WERI-Rb-1 (cell line): ENCODE results near the gene WBP2.

ENCODE experiments used
- DNase-seq: peaks from one replicate; pipeline ENCODE4 v3.0.0-alpha.2; 2020
- H3K27ac ChIP-seq: fragments of 250-450 bp; sonication (Bioruptor Pico); 2 replicates; pipeline ENCODE4 v1.5.1; 2020; ENCODE audit warnings: mild to moderate bottlenecking, moderate library complexity
- H3K27me3 ChIP-seq: fragments of 250-450 bp; sonication (Bioruptor Pico); 2 replicates; pipeline ENCODE4 v1.5.1; 2021; ENCODE audit warnings: mild to moderate bottlenecking, low read depth, moderate library complexity; ENCODE audit not compliant: insufficient read depth, severe bottlenecking
- H3K36me3 ChIP-seq: fragments of 250-450 bp; sonication (Bioruptor Pico); 2 replicates; pipeline ENCODE4 v1.5.1; 2020; ENCODE audit warnings: mild to moderate bottlenecking, moderate library complexity
- H3K4me3 ChIP-seq: 2 replicates; pipeline ENCODE4 v1.5.1; 2011; ENCODE audit warnings: low read depth, mild to moderate bottlenecking, control low read depth, low read length
- H3K9me3 ChIP-seq: fragments of 250-450 bp; sonication (Bioruptor Pico); 2 replicates; pipeline ENCODE4 v1.5.1; 2021; ENCODE audit warnings: mild to moderate bottlenecking, moderate library complexity; ENCODE audit not compliant: severe bottlenecking
- CTCF ChIP-seq: IDR thresholded peaks from 2 replicates; pipeline ENCODE4 v1.5.1; 2011; ENCODE audit warnings: low read depth, mild to moderate bottlenecking, control low read depth, inconsistent platforms, low read length

WBP2 gene

DNA sequence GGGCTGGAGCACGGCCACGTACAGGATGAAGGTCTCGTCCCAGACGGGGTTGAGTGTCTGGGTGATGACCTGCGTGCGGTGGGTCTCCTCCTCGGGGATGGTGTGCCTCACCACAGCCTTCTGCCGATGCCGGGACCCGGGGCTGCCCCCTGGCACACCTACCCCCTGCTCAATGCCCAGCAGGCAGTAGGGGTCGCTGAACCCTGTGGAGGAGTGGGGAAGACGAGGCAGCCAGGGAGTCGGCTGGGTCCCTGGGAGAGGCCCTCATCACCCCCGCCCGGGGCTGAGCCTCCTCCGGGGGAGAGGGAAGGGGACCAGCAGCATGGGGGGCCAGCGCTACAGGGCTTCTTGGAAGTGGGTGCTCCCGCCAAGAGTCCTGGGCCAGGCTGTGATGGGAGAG lies 12.7 kb downstream of the WBP2 start:
- Histone ChIP-seq H3K27me3 (no peaks in the 10 kb centered on the region), H3K36me3 (peaks cover 20% of the 10 kb centered on the region), H3K9me3 (no peaks in the 10 kb centered on the region), H3K27ac (no peak overlapping the region), H3K4me3 (no peak overlapping the region)
- TF ChIP-seq CTCF: no peak
- no peak for DNase-seq

DNA sequence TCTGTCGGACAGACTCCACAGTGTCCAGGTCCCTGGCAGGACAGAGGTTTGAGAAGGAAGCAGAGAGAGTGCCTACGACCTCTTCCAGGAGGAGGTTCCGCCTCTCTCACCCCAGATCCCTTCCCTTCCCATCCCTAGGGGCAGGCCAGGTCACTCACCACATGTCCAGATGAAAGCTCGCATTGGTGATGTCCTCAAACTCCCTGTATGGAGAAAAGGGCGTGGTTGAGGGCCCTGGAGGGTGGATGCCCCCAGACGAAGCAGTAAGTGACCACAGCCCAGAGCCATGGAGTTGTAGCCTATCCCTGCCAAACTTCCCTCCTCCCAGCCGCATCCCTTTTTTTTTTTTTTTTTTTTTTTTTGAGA lies 14.4 kb downstream of the WBP2 start:
- H3K36me3 ChIP-seq: peaks cover 4% of the 10 kb centered on the region
- DNase-seq: peak; percentile 53
- H3K9me3 ChIP-seq: no peaks in the 10 kb centered on the region
- no peak for TF ChIP-seq CTCF
- no peak overlapping the region for H3K27ac ChIP-seq
- H3K4me3 ChIP-seq: no peak overlapping the region
- H3K27me3 ChIP-seq: no peaks in the 10 kb centered on the region

DNA sequence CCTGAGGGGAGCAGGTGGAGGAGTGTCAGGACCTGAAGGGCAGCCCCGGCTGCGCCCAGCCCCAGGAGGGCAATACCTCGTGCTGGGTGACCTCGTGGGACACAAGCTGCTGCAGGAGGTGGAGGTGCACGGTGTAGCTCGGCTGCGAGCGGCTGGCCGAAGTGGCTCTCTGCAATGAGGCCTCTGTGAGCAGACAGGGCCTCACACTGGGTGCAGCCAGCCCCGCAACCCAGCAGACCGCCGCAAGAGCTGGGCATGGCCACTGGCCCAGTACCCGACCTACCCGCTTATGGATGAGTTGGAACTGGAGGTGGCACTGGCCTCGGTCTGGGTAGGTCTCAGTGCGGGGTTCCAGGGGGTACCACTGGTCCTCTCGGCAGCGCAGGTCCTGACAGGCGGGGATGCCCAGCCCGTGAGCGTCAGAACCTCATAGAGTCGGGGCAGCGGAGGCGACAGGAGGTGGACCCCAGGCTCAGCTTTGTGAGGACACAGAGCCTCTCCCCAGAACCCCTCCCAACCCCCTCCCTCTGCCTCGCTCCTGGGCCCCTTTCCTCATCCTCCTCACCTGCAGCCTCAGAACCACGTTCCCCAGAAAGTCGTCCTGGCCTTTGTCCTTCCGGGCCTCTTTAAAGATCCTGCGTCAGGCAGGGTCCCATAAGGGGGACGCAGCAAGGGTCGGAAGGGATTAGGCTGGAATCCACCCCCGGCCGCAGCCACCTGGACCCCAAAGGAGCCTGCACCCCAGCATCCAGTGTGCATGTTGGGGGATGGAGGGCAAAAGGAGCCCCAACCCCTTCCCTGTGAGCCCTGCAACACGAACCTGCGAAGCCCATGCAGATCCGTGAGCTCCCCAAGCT lies 15.0 kb downstream of the WBP2 start:
- no peak for TF ChIP-seq CTCF
- no peak for DNase-seq
- Histone ChIP-seq H3K9me3 (no peaks in the 10 kb centered on the region), H3K4me3 (no peak overlapping the region), H3K36me3 (no peaks in the 10 kb centered on the region; the same call in 1 of the 2 replicates), H3K27me3 (no peaks in the 10 kb centered on the region), H3K27ac (no peak overlapping the region)

DNA sequence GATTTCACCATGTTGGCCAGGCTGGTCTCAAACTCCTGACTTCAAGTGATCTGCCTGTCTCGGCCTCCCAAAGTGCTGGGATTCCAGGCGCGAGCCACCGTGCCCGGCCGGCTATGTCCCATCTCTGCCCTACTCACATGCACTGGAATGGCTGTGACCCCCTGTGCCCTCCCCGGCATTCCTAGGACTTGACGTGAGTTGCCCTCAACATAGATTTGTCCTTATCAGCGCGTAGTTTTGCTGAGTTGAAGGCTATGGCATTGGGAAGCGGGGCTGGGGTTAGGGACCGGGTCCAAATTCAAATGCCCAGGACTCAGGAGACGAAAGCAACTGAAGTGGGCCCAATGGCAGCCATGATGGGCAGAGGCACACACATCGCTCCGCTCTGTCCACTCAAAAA lies 16.7 kb downstream of the WBP2 start:
- no peak overlapping the region for H3K27ac ChIP-seq
- TF ChIP-seq CTCF: no peak
- H3K36me3 ChIP-seq: no peaks in the 10 kb centered on the region; the same call in none of the 2 replicates
- no peaks in the 10 kb centered on the region for H3K9me3 ChIP-seq
- DNase-seq: no peak
- no peaks in the 10 kb centered on the region for H3K27me3 ChIP-seq
- no peak overlapping the region for H3K4me3 ChIP-seq

- H3K4me3 ChIP-seq: no peak overlapping the region
- no peaks in the 10 kb centered on the region for H3K9me3 ChIP-seq
- H3K27me3 ChIP-seq: no peaks in the 10 kb centered on the region
- DNase-seq: no peak
- H3K27ac ChIP-seq: no peak overlapping the region
- TF ChIP-seq CTCF: no peak
- no peaks in the 10 kb centered on the region; the same call in none of the 2 replicates for H3K36me3 ChIP-seq
Observed at GRCh38 chr17:75837899-75838298, 17.2 kb downstream of the WBP2 start.

DNA sequence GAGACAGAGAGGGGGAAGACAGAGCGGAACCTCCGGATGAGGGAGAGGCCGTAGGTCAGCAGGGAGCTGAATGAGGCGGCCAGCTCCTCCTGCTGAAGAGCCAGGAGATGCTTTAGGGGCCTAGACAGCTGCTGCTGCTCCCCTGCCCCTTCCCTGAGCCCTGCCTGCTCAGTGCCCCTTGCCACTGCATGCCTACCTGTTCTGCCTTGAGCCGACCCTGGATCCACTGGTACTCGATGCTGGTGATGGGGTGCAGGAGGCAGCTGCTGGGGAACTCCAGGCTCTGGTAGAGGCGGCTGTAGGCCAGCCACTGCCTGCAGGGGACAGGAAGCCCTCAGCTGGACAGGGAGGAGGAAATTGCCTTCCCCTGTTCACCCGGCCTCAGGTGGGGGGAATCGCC lies 18.5 kb downstream of the WBP2 start:
- no peaks in the 10 kb centered on the region for H3K27me3 ChIP-seq
- no peaks in the 10 kb centered on the region; the same call in none of the 2 replicates for H3K36me3 ChIP-seq
- DNase-seq: no peak
- no peak overlapping the region for H3K27ac ChIP-seq
- no peak overlapping the region for H3K4me3 ChIP-seq
- H3K9me3 ChIP-seq: no peaks in the 10 kb centered on the region
- no peak for TF ChIP-seq CTCF
